Osteocyte (in vitro differentiated cells): ENCODE measurements around the gene SLC1A3. TPM values are rescaled to one million over a fixed set of nuclear protein-coding genes. Genes with fewer than 3 reads are reported as not detected.

Experiments
- DNase-seq: peaks from one replicate; pipeline ENCODE4 v3.0.0; 2021; ENCODE audit warnings: mixed read lengths; ENCODE audit not compliant: unreplicated experiment; ENCODE audit errors: extremely low spot score
- H3K27ac Mint-ChIP-seq: one replicate; pipeline ENCODE4 v1.8.0; 2021; ENCODE audit warnings: mild to moderate bottlenecking, mixed read lengths; ENCODE audit not compliant: unreplicated experiment
- H3K27me3 Mint-ChIP-seq: one replicate; pipeline ENCODE4 v1.8.0; 2021; ENCODE audit warnings: mixed read lengths; ENCODE audit not compliant: unreplicated experiment
- H3K36me3 Mint-ChIP-seq: one replicate; pipeline ENCODE4 v1.8.0; 2021; ENCODE audit warnings: mixed read lengths; ENCODE audit not compliant: unreplicated experiment
- H3K4me1 Mint-ChIP-seq: one replicate; pipeline ENCODE4 v1.8.0; 2021; ENCODE audit warnings: mixed read lengths; ENCODE audit not compliant: unreplicated experiment
- H3K4me3 Mint-ChIP-seq: one replicate; pipeline ENCODE4 v1.8.0; 2021; ENCODE audit warnings: mild to moderate bottlenecking, moderate library complexity, mixed read lengths; ENCODE audit not compliant: unreplicated experiment
- H3K9me3 Mint-ChIP-seq: one replicate; pipeline ENCODE4 v1.8.0; 2021; ENCODE audit warnings: mixed read lengths; ENCODE audit not compliant: unreplicated experiment
- CTCF ChIP-seq: fragments of 200-600 bp; sonication (generic); IDR thresholded peaks from 2 replicates; pipeline ENCODE4 v1.5.0; 2021; ENCODE audit warnings: antibody characterized with exemption, mild to moderate bottlenecking, moderate library complexity
- total RNA-seq: library from RNA; stranded (reverse); gene quantifications from 2 replicates; pipeline ENCODE4 v1.2.1, GENCODE V29; 2021

SLC1A3 gene
- total RNA-seq, 1 donor from 2014 or later, result 19.9 TPM

DNA sequence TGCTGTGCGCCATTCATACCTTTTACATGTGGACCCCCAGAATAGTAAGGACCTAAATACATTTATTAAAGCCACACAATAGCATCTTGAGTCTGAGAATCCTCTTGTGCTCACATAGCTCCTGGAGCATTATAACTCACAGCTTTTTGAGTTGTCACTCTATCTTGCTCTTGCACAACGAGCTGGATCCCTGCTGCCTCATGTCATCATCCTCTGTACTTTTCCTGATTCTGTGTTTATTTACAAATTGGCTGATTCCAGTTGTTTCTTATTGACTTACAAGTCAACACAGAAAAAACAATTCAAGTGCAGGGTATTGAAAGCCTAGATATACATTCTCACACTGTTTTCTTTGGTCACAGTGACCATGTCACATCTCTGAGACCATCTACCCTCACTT, 112.9 kb downstream of the SLC1A3 start:
- H3K9me3 Mint-ChIP-seq, result no peaks in the 10 kb centered on the region
- H3K27me3 Mint-ChIP-seq, result peaks cover 41% of the 10 kb centered on the region
- no peak overlapping the region for H3K4me3 Mint-ChIP-seq
- no peak overlapping the region for H3K27ac Mint-ChIP-seq
- TF ChIP-seq CTCF, result no peak
- no peaks in the 10 kb centered on the region for H3K36me3 Mint-ChIP-seq
- no peak for DNase-seq
- peaks cover 1% of the 10 kb centered on the region for H3K4me1 Mint-ChIP-seq

DNA sequence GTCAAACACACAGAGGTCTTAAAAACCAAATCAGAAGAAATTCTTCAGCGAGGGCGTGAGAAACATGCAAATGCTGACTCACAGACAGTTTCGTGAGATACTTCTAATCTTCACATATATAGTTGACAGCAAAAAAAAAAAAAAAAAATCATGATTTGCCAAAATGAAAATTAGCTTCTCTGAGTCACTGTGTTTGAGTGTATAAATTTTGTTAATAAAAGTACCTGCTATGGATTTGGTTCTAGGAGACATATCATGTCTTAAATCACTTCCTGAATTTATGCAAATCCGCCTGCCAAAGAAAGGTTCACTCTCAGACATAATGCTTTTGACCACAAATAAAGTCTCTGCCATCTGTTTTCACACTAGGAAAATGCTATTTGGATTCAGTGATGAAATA, 114.3 kb downstream of the SLC1A3 start:
- Mint-ChIP-seq H3K27me3 (peaks cover 42% of the 10 kb centered on the region), H3K4me3 (no peak overlapping the region), H3K36me3 (no peaks in the 10 kb centered on the region), H3K4me1 (peaks cover 1% of the 10 kb centered on the region), H3K27ac (no peak overlapping the region), H3K9me3 (no peaks in the 10 kb centered on the region)
- TF ChIP-seq CTCF, result no peak
- no peak for DNase-seq

DNA sequence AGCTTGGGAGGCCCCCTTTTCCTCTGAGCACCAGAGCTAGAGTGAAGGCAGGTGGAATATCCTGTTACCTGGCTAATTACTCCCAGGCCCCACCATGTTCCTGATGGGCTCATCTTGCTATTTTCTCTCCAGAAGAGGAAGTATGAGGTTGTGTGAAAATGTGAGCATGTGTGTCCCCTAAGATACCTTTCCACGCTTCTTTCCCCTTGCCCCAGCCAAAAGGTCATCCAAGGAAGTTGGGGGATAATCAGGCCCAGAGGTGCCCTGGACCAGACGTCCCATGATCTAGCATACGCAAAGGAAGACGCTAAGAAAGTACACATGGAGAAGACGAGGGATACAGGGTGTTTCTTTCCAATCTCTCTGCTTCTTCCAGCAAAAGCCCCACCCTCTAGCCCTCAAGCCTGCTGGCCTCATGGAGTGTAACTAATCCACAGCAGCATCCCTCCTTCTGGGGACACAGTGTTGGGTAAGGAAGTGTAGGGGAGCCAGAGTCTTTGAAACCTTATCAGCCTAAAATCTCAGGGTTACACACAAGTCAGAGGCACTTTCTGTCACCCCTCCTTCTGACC, 115.3 kb downstream of the SLC1A3 start:
- peaks cover 1% of the 10 kb centered on the region for H3K4me1 Mint-ChIP-seq
- no peaks in the 10 kb centered on the region for H3K36me3 Mint-ChIP-seq
- H3K9me3 Mint-ChIP-seq, result no peaks in the 10 kb centered on the region
- H3K27ac Mint-ChIP-seq, result no peak overlapping the region
- peaks cover 50% of the 10 kb centered on the region for H3K27me3 Mint-ChIP-seq
- DNase-seq, result no peak
- no peak for TF ChIP-seq CTCF
- no peak overlapping the region for H3K4me3 Mint-ChIP-seq

DNA sequence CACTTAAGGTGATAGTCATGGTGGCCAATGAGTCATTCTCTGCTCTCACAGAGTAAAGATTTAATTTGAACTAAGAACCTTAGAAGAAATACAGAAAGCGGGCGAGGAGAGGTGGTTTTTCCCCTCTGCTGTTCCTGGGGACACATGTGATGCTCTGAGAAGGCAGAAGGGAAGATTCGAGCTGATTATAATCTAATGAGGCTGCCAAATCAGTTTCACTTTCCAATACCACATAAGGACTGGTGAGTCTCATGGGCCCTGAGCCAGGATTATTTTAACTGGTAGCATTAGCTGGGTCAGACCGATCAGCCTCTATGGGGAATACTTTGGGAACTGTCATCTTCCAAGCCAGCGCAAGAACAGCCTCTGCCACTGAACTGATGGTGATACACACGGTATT, 116.5 kb downstream of the SLC1A3 start:
- Mint-ChIP-seq H3K27me3 (peaks cover 48% of the 10 kb centered on the region), H3K36me3 (no peaks in the 10 kb centered on the region), H3K4me3 (no peak overlapping the region), H3K4me1 (peaks cover 1% of the 10 kb centered on the region), H3K9me3 (no peaks in the 10 kb centered on the region), H3K27ac (no peak overlapping the region)
- no peak for TF ChIP-seq CTCF
- DNase-seq, result no peak

DNA sequence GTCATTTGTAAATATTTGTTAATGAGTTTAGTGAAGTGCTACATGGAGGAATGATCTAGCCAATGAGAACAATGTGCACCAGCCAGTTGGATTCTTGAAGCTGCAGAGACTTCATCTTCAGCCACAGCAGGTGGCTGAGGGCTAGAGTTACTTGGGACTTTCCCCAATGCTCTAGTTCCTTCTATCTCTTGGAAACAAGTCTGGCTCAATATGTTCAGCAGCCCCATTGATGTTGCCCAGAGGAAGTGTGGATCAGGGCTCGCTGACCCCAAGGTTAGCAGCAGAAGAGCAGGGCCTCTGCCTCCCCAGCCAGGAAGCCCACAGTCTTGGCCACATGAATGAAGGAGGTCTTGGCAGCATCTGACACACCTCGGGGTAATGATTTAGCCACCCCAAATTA, 117.5 kb downstream of the SLC1A3 start:
- no peak for TF ChIP-seq CTCF
- no peaks in the 10 kb centered on the region for H3K36me3 Mint-ChIP-seq
- H3K4me3 Mint-ChIP-seq, result no peak overlapping the region
- no peak overlapping the region for H3K27ac Mint-ChIP-seq
- peaks cover 43% of the 10 kb centered on the region for H3K27me3 Mint-ChIP-seq
- no peaks in the 10 kb centered on the region for H3K9me3 Mint-ChIP-seq
- H3K4me1 Mint-ChIP-seq, result peaks cover 1% of the 10 kb centered on the region
- no peak for DNase-seq
